GM12878 (cell line): ENCODE measurements around the gene NHS. TPM values are rescaled to one million over a fixed set of nuclear protein-coding genes. Genes with fewer than 3 reads are reported as not detected.

Experiments used
- ATAC-seq: fragments of 200-7000 bp; cut with Tn5 transposase; 3 replicates; pipeline ENCODE4 v1.9.1; 2020; ENCODE audit warnings: mild to moderate bottlenecking, moderate library complexity
- BruUV-seq: library from RNA; stranded (reverse); fragments of 400-500 nt; replicated peaks from 2 replicates; lab custom pipeline; 2021; lab: Mats Ljungman, UMichigan
- CTCF ChIA-PET: fragments of 300-600 bp; sonication (Branson Sonifier 250); formaldehyde crosslinking; extraction: SDS; loops from one replicate; lab custom pipeline; 2021; ENCODE audit warnings: inconsistent platforms; lab: Yijun Ruan, JAX
- POLR2A ChIA-PET: fragments of 350-600 bp; formaldehyde crosslinking; extraction: SDS; loops from one replicate; lab custom pipeline; 2021; ENCODE audit warnings: inconsistent platforms; lab: Charles Lee
- RAD21 ChIA-PET: fragments of 300-600 bp; sonication (Branson Sonifier 250); formaldehyde crosslinking; loops from one replicate; lab custom pipeline; 2023; ENCODE audit warnings: antibody characterized with exemption; ENCODE audit not compliant: unreplicated experiment; lab: Charles Lee
- SMC1A ChIA-PET: fragments of 300-600 bp; sonication (Branson Sonifier 250); formaldehyde crosslinking; loops from one replicate; lab custom pipeline; 2023; ENCODE audit not compliant: unreplicated experiment, uncharacterized antibody; lab: Charles Lee
- DNase-seq: peaks from one replicate; pipeline ENCODE4 v3.0.0-alpha.2; 2011; ENCODE audit warnings: low read depth, low spot score
- FAIRE-seq: peaks from 3 replicates; lab custom pipeline; 2011; peaks lifted over from hg19 to GRCh38; lab: Jason Lieb, UNC
- H2AFZ ChIP-seq: 2 replicates; pipeline ENCODE4 v1.6.0; 2011; ENCODE audit warnings: low read depth, low read length, control low read depth; ENCODE audit not compliant: control insufficient read depth
- H3K27ac ChIP-seq: 2 replicates; pipeline ENCODE4 v1.5.1; 2011; ENCODE audit warnings: control low read depth; ENCODE audit not compliant: control insufficient read depth, insufficient read depth
- H3K27me3 ChIP-seq, 2 experiments: replicated peaks in 1 of 2; 2 replicates each; pipeline versions ENCODE4 v1.6.0 to v1.6.1; 2011; ENCODE audit warnings: low read length in 1 of 2; ENCODE audit not compliant: control insufficient read depth in 2 of 2, insufficient read depth in 2 of 2
- H3K36me3 ChIP-seq, 2 experiments: 2 replicates each; pipeline ENCODE4 v1.5.1; 2011; ENCODE audit warnings: low read length in 1 of 2; ENCODE audit not compliant: control insufficient read depth in 2 of 2, insufficient read depth in 2 of 2
- H3K4me1 ChIP-seq: 2 replicates; pipeline ENCODE4 v1.6.1; 2011; ENCODE audit warnings: mild to moderate bottlenecking, low read length, moderate library complexity, mixed read lengths; ENCODE audit not compliant: control insufficient read depth, insufficient read depth
- H3K4me2 ChIP-seq: 2 replicates; pipeline ENCODE4 v1.6.0; 2011; ENCODE audit warnings: control low read depth; ENCODE audit not compliant: control insufficient read depth, insufficient read depth
- H3K4me3 ChIP-seq: fragments of 200-600 bp; sonication (generic); 2 replicates; pipeline ENCODE4 v1.5.1; 2016
- H3K79me2 ChIP-seq: 2 replicates; pipeline ENCODE4 v1.6.0; 2011; ENCODE audit warnings: low read length; ENCODE audit not compliant: control insufficient read depth, insufficient read depth
- H3K9ac ChIP-seq: 2 replicates; pipeline ENCODE4 v1.8.0; 2011; ENCODE audit warnings: low read length, control low read depth, mixed read lengths; ENCODE audit not compliant: control insufficient read depth, insufficient read depth
- H3K9me3 ChIP-seq: replicated peaks from 3 replicates; pipeline ENCODE4 v1.5.1; 2011; ENCODE audit warnings: mild to moderate bottlenecking, low read length; ENCODE audit not compliant: control insufficient read depth, insufficient read depth
- H4K20me1 ChIP-seq: 2 replicates; pipeline ENCODE4 v1.6.0; 2011; ENCODE audit not compliant: control insufficient read depth, insufficient read depth
- CREM ChIP-seq: IDR thresholded peaks from 2 replicates; pipeline ENCODE4 v1.6.1; 2014; ENCODE audit warnings: antibody characterized with exemption, low read depth
- FOXK2 ChIP-seq: fragments of 450-650 bp; IDR thresholded peaks from 2 replicates; pipeline ENCODE4 v1.6.1; 2017; ENCODE audit warnings: mild to moderate bottlenecking, moderate library complexity
- HSF1 ChIP-seq: fragments of 150-350 bp; IDR thresholded peaks from 2 replicates; pipeline ENCODE4 v1.6.1; 2014; ENCODE audit warnings: mild to moderate bottlenecking, low read depth, low read length
- KAT2A ChIP-seq: conservative IDR thresholded peaks from 2 replicates; pipeline ENCODE4 v1.6.1; 2011; ENCODE audit warnings: low read depth, low read length; ENCODE audit not compliant: control insufficient read depth
- MLLT1 ChIP-seq: fragments of 450-650 bp; IDR thresholded peaks from 2 replicates; pipeline ENCODE4 v1.6.1; 2016; ENCODE audit warnings: mild to moderate bottlenecking
- MXI1 ChIP-seq: fragments of 150-350 bp; IDR thresholded peaks from 2 replicates; pipeline ENCODE4 v1.6.1; 2011; ENCODE audit warnings: low read depth, mild to moderate bottlenecking, inconsistent platforms, low read length, improper control_type of control experiment
- MYC ChIP-seq: IDR thresholded peaks from 2 replicates; pipeline ENCODE4 v1.6.1; 2011; ENCODE audit warnings: mild to moderate bottlenecking, low read length, moderate library complexity, inconsistent platforms; ENCODE audit not compliant: insufficient read depth, insufficient replicate concordance, insufficient read length, severe bottlenecking
- NBN ChIP-seq: fragments of 450-650 bp; IDR thresholded peaks from 2 replicates; pipeline ENCODE4 v1.6.1; 2016
- NFXL1 ChIP-seq: fragments of 450-650 bp; IDR thresholded peaks from 2 replicates; pipeline ENCODE4 v1.6.1; 2017; ENCODE audit warnings: antibody characterized with exemption, mild to moderate bottlenecking, borderline replicate concordance
- NR2F1 ChIP-seq: fragments of 450-650 bp; conservative IDR thresholded peaks from 2 replicates; pipeline ENCODE4 v1.6.1; 2017; ENCODE audit warnings: mild to moderate bottlenecking
- POLR2A ChIP-seq: IDR thresholded peaks from 2 replicates; pipeline ENCODE4 v1.6.1; 2011; ENCODE audit warnings: low read depth, mild to moderate bottlenecking, low read length
- RAD21 ChIP-seq: IDR thresholded peaks from 2 replicates; pipeline ENCODE4 v1.6.1; 2011; ENCODE audit warnings: mild to moderate bottlenecking, low read depth, low read length, moderate library complexity; ENCODE audit not compliant: insufficient read depth
- SREBF2 ChIP-seq: IDR thresholded peaks from 2 replicates; pipeline ENCODE4 v1.6.1; 2012; ENCODE audit warnings: mild to moderate bottlenecking, low read length
- TAF1 ChIP-seq: IDR thresholded peaks from 2 replicates; pipeline ENCODE4 v1.6.1; 2011; ENCODE audit warnings: mild to moderate bottlenecking, low read depth, low read length, borderline replicate concordance
- YY1 ChIP-seq: IDR thresholded peaks from 2 replicates; pipeline ENCODE4 v1.6.1; 2011; ENCODE audit warnings: low read depth, mild to moderate bottlenecking, low read length
- ZNF207 ChIP-seq: fragments of 450-650 bp; IDR thresholded peaks from 2 replicates; pipeline ENCODE4 v1.6.1; 2014; ENCODE audit warnings: antibody characterized with exemption, mild to moderate bottlenecking, borderline replicate concordance
- in situ Hi-C: fragments of 300-500 bp; cut with MboI; formaldehyde crosslinking; loops from 9 replicates; pipeline ENCODE4 v1.14.3; 2018; ENCODE audit warnings: mixed read lengths
- intact Hi-C: fragments of 100-400 bp; cut with micrococcal nuclease; formaldehyde crosslinking; loops from one replicate; pipeline ENCODE4 v1.14.2; 2022; ENCODE audit not compliant: unreplicated experiment
- polyA plus RNA-seq, 11 experiments: library from polyadenylated mRNA; depleted of rRNA in 4 of 11; unstranded in 6 of 11; stranded (reverse) in 5 of 11; fragments of >200 nt; fragmentation: Nextera tagmentation in 4 of 11; fragmentation: Illumina TruSeq in 1 of 11; extraction: Ambion mirVana in 4 of 11; extraction: Trizol in 1 of 11; gene quantifications; 1 replicate in 1 of 11; 2 replicates in 10 of 11; pipeline versions ENCODE4 v1.2.1 to v1.2.3, GENCODE V29; 2011 to 2016; ENCODE audit warnings: inconsistent platforms in 2 of 11, missing spikeins in 2 of 11, low read depth in 1 of 11
- total RNA-seq, 4 experiments: library from RNA; depleted of rRNA in 3 of 4; stranded (reverse); fragments of >200 nt in 3 of 4; fragmentation: Illumina TruSeq in 1 of 4; extraction: Trizol in 1 of 4; gene quantifications; 2 replicates each; pipeline versions ENCODE4 v1.2.1 to v1.2.3, GENCODE V29; 2013 to 2021
- TF ChIP-seq, protein P1 (sequence below): fragments of 450-650 bp; formaldehyde crosslinking; IDR thresholded peaks from 2 replicates; pipeline ENCODE4 v1.4.0; 2020; ENCODE audit warnings: mild to moderate bottlenecking, moderate library complexity

The NHS gene
- total and polyA plus RNA-seq, 10 of the 15 experiments (the other 5 are each of a cell fraction or from before 2014, with no cell fraction given): under 0.01 to 0.07 (median 0.03) TPM; not detected in 7

DNA sequence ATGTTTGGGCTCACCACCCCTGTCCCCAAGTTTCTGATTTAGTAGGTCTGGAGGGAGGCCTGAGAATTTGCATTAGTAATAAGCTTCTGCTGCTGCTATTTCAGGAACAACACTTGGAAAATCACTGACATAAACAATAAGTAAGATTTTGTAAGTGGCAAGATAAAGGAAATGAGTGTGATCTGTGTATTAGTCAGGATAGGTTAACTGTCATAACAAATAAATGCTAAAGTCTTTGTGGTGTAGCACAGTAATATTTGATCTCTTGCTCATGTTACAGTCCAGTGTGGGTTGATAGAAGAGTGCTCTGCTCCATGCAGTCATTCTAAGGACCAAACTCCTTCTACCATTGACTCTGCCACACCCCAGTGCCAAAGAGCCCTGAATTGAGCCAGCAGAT lies 67.0 kb downstream of the NHS start:
- ChIA-PET SMC1A (no interaction called here), RAD21 (no interaction called here), POLR2A (no interaction called here), CTCF (interaction anchor here (0.5 kb wide), 1 partner anchor 62 kb away, joined by 3 read pairs; no protein-coding TSS in a partner anchor)
- H3K27me3 ChIP-seq: no peaks in the 10 kb centered on the region
- no peak for DNase-seq
- no TSS peak for BruUV-seq
- TF ChIP-seq, protein P1, sequence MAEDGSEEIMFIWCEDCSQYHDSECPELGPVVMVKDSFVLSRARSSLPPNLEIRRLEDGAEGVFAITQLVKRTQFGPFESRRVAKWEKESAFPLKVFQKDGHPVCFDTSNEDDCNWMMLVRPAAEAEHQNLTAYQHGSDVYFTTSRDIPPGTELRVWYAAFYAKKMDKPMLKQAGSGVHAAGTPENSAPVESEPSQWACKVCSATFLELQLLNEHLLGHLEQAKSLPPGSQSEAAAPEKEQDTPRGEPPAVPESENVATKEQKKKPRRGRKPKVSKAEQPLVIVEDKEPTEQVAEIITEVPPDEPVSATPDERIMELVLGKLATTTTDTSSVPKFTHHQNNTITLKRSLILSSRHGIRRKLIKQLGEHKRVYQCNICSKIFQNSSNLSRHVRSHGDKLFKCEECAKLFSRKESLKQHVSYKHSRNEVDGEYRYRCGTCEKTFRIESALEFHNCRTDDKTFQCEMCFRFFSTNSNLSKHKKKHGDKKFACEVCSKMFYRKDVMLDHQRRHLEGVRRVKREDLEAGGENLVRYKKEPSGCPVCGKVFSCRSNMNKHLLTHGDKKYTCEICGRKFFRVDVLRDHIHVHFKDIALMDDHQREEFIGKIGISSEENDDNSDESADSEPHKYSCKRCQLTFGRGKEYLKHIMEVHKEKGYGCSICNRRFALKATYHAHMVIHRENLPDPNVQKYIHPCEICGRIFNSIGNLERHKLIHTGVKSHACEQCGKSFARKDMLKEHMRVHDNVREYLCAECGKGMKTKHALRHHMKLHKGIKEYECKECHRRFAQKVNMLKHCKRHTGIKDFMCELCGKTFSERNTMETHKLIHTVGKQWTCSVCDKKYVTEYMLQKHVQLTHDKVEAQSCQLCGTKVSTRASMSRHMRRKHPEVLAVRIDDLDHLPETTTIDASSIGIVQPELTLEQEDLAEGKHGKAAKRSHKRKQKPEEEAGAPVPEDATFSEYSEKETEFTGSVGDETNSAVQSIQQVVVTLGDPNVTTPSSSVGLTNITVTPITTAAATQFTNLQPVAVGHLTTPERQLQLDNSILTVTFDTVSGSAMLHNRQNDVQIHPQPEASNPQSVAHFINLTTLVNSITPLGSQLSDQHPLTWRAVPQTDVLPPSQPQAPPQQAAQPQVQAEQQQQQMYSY: no peak
- TF ChIP-seq MXI1: no peak
- TF ChIP-seq RAD21: no peak
- no peak for TF ChIP-seq KAT2A
- TF ChIP-seq NBN: no peak
- TF ChIP-seq YY1: no peak
- no peak for TF ChIP-seq NR2F1
- TF ChIP-seq MLLT1: no peak
- no peak for TF ChIP-seq HSF1
- no peak for TF ChIP-seq CREM
- no peak for TF ChIP-seq POLR2A
- no peak for TF ChIP-seq SREBF2
- no peak for TF ChIP-seq ZNF207
- no peak for TF ChIP-seq TAF1
- TF ChIP-seq MYC: no peak
- no peak for TF ChIP-seq FOXK2
- TF ChIP-seq NFXL1: no peak
- no peaks in the 10 kb centered on the region for H3K4me1 ChIP-seq
- no peak for FAIRE-seq
- H3K9me3 ChIP-seq: no peaks in the 10 kb centered on the region
- no peak overlapping the region for H3K4me2 ChIP-seq
- intact Hi-C loops (no loop called here), in situ Hi-C loops (no loop called here)
- no peaks in the 10 kb centered on the region for H4K20me1 ChIP-seq
- H3K9ac ChIP-seq: no peak overlapping the region
- no peaks in the 10 kb centered on the region for H3K36me3 ChIP-seq
- no peak overlapping the region for H3K4me3 ChIP-seq
- no peak for ATAC-seq
- no peak overlapping the region for H2AFZ ChIP-seq
- no peaks in the 10 kb centered on the region for H3K79me2 ChIP-seq
- no peak overlapping the region for H3K27ac ChIP-seq
